ENCODE results near the gene CLNK.
A peak's percentile ranks its signal among the peaks of the same experiment; 100 is the strongest.

GRCh38 chr4:10457255-10457801 lies 227.2 kb downstream of the CLNK start, which contains the start of gene ZNF518B:
- TF ChIP-seq POLR2A (IDR thresholded peaks at IDR 0.05) (peak in 1 of 2 donors; percentile 39), CTCF (IDR thresholded peaks at IDR 0.05) (peak in 1 of 4 experiments; percentile 22)
